GM12892 (cell line): Measurements from ENCODE around the gene RGS9.

Experiments
- DNase-seq: peaks from one replicate; pipeline ENCODE4 v3.0.0; 2011; ENCODE audit not compliant: insufficient read length
- FAIRE-seq: peaks from 2 replicates; lab custom pipeline; 2011; peaks lifted over from hg19 to GRCh38; lab: Jason Lieb, UNC
- POLR2A ChIP-seq: IDR thresholded peaks from 2 replicates; pipeline ENCODE4 v1.6.1; 2011; ENCODE audit warnings: low read depth, low read length, control low read depth
- POLR2AphosphoS5 ChIP-seq: IDR thresholded peaks from 2 replicates; pipeline ENCODE4 v1.6.1; 2011; ENCODE audit warnings: low read depth, low read length, control low read depth
- TAF1 ChIP-seq: IDR thresholded peaks from 2 replicates; pipeline ENCODE4 v1.6.1; 2011; ENCODE audit warnings: low read depth, mild to moderate bottlenecking, control low read depth, low read length, borderline replicate concordance

Gene RGS9

GRCh38 chr17:65121916-65122806 lies 15.0 kb upstream of the RGS9 start:
- no peak for TF ChIP-seq TAF1
- TF ChIP-seq POLR2A, result no peak
- peak; percentile 64 for FAIRE-seq
- DNase-seq, result no peak

- FAIRE-seq (peak; percentile 86), DNase-seq (peak; percentile 70)
- TF ChIP-seq POLR2AphosphoS5, result peak; percentile 94
- TF ChIP-seq POLR2A, result peak; percentile 95
- peak; percentile 90 for TF ChIP-seq TAF1
Measured at GRCh38 chr17:65122836-65123756, 14.1 kb upstream of the RGS9 start.

- FAIRE-seq (no peak), DNase-seq (no peak)
- TF ChIP-seq TAF1, result no peak
Measured at GRCh38 chr17:65123757-65124675, 13.2 kb upstream of the RGS9 start.

- no peak for FAIRE-seq
- TF ChIP-seq POLR2A (no peak), POLR2AphosphoS5 (no peak), TAF1 (no peak)
- no peak for DNase-seq
Measured at GRCh38 chr17:65130832-65131231, 6.3 kb upstream of the RGS9 start.

- FAIRE-seq (no peak), DNase-seq (no peak)
- no peak for TF ChIP-seq POLR2AphosphoS5
- no peak for TF ChIP-seq TAF1
- TF ChIP-seq POLR2A, result no peak
Measured at GRCh38 chr17:65131240-65131639, 5.9 kb upstream of the RGS9 start.

GRCh38 chr17:65131946-65132345 lies 5.2 kb upstream of the RGS9 start:
- TF ChIP-seq POLR2AphosphoS5, result no peak
- TF ChIP-seq POLR2A, result no peak
- TF ChIP-seq TAF1, result no peak
- DNase-seq, result no peak
- no peak for FAIRE-seq

- FAIRE-seq (no peak), DNase-seq (no peak)
- TF ChIP-seq TAF1 (no peak), POLR2A (no peak), POLR2AphosphoS5 (no peak)
Measured at GRCh38 chr17:65134035-65134434, 3.1 kb upstream of the RGS9 start.

- no peak for DNase-seq
- no peak for FAIRE-seq
- TF ChIP-seq POLR2A (no peak), POLR2AphosphoS5 (no peak), TAF1 (no peak)
Measured at GRCh38 chr17:65139101-65139764, 2.1 kb downstream of the RGS9 start.

- DNase-seq (no peak), FAIRE-seq (no peak)
- TF ChIP-seq POLR2A (no peak), POLR2AphosphoS5 (no peak), TAF1 (no peak)
Measured at GRCh38 chr17:65142247-65142646, 5.1 kb downstream of the RGS9 start.

GRCh38 chr17:65143889-65144604 lies 6.9 kb downstream of the RGS9 start:
- no peak for TF ChIP-seq POLR2A
- TF ChIP-seq TAF1, result no peak
- no peak for TF ChIP-seq POLR2AphosphoS5
- FAIRE-seq, result no peak
- DNase-seq, result no peak
